OCI-LY1 (cell line): ENCODE measurements around the gene GSTM1.

Source experiments
- H2AFZ ChIP-seq: fragments of 200-600 bp; sonication (generic), shearing (Covaris generic); 2 replicates; pipeline ENCODE4 v1.6.0; 2014; ENCODE audit warnings: antibody characterized with exemption, mild to moderate bottlenecking, low read length
- H3F3A ChIP-seq: fragments of 200-600 bp; sonication (generic), shearing (Covaris generic); 2 replicates; pipeline ENCODE4 v1.6.0; 2014; ENCODE audit warnings: mild to moderate bottlenecking, antibody characterized with exemption, low read length, moderate library complexity; ENCODE audit not compliant: insufficient read depth
- H3K27ac ChIP-seq: fragments of 200-600 bp; sonication (generic); 2 replicates; pipeline ENCODE4 v1.5.1; 2014; ENCODE audit warnings: low read length, mixed run types, mild to moderate bottlenecking, low read depth; ENCODE audit not compliant: poor library complexity, severe bottlenecking
- H3K27me3 ChIP-seq: fragments of 200-600 bp; sonication (generic); 2 replicates; pipeline ENCODE4 v1.6.0; 2014; ENCODE audit warnings: antibody characterized with exemption, mild to moderate bottlenecking, low read length, moderate library complexity; ENCODE audit not compliant: insufficient read depth
- H3K36me3 ChIP-seq: fragments of 200-600 bp; sonication (generic); 2 replicates; pipeline ENCODE4 v1.6.1; 2014; ENCODE audit warnings: mild to moderate bottlenecking, antibody characterized with exemption, low read length, moderate library complexity, mixed read lengths; ENCODE audit not compliant: insufficient read depth
- H3K4me1 ChIP-seq: fragments of 200-600 bp; sonication (generic); 2 replicates; pipeline ENCODE4 v1.5.1; 2014; ENCODE audit warnings: mild to moderate bottlenecking, low read length, moderate library complexity; ENCODE audit not compliant: insufficient read depth, severe bottlenecking
- H3K4me2 ChIP-seq: fragments of 200-600 bp; sonication (generic), shearing (Covaris generic); 2 replicates; pipeline ENCODE4 v1.6.1; 2014; ENCODE audit warnings: low read length
- H3K4me3 ChIP-seq: fragments of 200-600 bp; sonication (generic); 2 replicates; pipeline ENCODE4 v1.5.1; 2014; ENCODE audit warnings: low read length, low read depth, mild to moderate bottlenecking, mixed read lengths; ENCODE audit not compliant: poor library complexity, severe bottlenecking
- H3K79me2 ChIP-seq: fragments of 200-600 bp; shearing (Covaris generic); 2 replicates; pipeline ENCODE4 v1.6.1; 2016; ENCODE audit warnings: mixed run types, low read length, mixed read lengths; ENCODE audit not compliant: insufficient read depth
- H3K9ac ChIP-seq: fragments of 200-600 bp; sonication (generic), shearing (Covaris generic); 2 replicates; pipeline ENCODE4 v1.6.1; 2014; ENCODE audit warnings: mild to moderate bottlenecking, low read length, mixed read lengths
- H3K9me2 ChIP-seq: fragments of 200-600 bp; sonication (generic), shearing (Covaris generic); 2 replicates; pipeline ENCODE4 v1.6.1; 2014; ENCODE audit warnings: low read depth, mild to moderate bottlenecking, low read length, mixed read lengths
- H3K9me3 ChIP-seq: fragments of 200-600 bp; shearing (Covaris generic); 2 replicates; pipeline ENCODE4 v1.6.1; 2014; ENCODE audit warnings: low read length, mixed read lengths
- H4K20me1 ChIP-seq: fragments of 200-600 bp; sonication (generic), shearing (Covaris generic); 2 replicates; pipeline ENCODE4 v1.6.0; 2016; ENCODE audit warnings: mild to moderate bottlenecking, low read length; ENCODE audit not compliant: insufficient read depth
- EZH2 ChIP-seq: fragments of 200-600 bp; sonication (generic), shearing (Covaris generic); IDR thresholded peaks from 2 replicates; pipeline ENCODE4 v1.8.0; 2017; ENCODE audit warnings: borderline replicate concordance, mixed run types, mild to moderate bottlenecking, antibody characterized with exemption, low read length, moderate library complexity, mixed read lengths
- TF ChIP-seq, protein P1 (sequence below): fragments of 200-600 bp; sonication (generic), shearing (Covaris generic); IDR thresholded peaks from 2 replicates; pipeline ENCODE4 v1.5.1; 2017; ENCODE audit warnings: mild to moderate bottlenecking, antibody characterized with exemption, low read length, moderate library complexity, mixed read lengths

GSTM1 gene

DNA sequence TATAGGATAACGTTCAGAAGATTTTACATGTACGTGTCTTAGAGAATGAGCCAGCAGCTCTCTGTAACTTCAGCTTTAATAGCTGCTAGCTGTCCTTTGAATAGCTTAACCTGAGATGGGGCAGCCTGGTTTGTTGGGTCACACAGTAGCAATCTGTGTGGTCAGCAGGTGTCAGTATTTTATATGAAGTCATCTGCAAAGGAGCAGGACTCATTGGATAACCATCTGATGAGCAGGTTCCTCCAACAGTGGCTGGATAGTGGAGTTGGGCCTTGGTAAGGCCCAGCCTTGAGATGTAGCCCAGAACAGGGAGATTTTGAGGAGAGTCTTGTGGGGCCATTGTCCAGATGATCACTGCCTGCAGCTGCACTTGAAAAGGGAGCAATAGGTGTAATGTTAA, 30.9 kb downstream of the GSTM1 start:
- no peaks in the 10 kb centered on the region for H3K4me1 ChIP-seq
- H3F3A ChIP-seq: no peaks in the 10 kb centered on the region
- H3K9me2 ChIP-seq: no peaks in the 10 kb centered on the region
- H3K9ac ChIP-seq: no peak overlapping the region
- TF ChIP-seq EZH2: no peak
- TF ChIP-seq, protein P1, sequence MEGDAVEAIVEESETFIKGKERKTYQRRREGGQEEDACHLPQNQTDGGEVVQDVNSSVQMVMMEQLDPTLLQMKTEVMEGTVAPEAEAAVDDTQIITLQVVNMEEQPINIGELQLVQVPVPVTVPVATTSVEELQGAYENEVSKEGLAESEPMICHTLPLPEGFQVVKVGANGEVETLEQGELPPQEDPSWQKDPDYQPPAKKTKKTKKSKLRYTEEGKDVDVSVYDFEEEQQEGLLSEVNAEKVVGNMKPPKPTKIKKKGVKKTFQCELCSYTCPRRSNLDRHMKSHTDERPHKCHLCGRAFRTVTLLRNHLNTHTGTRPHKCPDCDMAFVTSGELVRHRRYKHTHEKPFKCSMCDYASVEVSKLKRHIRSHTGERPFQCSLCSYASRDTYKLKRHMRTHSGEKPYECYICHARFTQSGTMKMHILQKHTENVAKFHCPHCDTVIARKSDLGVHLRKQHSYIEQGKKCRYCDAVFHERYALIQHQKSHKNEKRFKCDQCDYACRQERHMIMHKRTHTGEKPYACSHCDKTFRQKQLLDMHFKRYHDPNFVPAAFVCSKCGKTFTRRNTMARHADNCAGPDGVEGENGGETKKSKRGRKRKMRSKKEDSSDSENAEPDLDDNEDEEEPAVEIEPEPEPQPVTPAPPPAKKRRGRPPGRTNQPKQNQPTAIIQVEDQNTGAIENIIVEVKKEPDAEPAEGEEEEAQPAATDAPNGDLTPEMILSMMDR: no peak
- H3K9me3 ChIP-seq: no peaks in the 10 kb centered on the region
- no peaks in the 10 kb centered on the region for H3K36me3 ChIP-seq
- H3K27ac ChIP-seq: no peak overlapping the region
- peaks cover 6% of the 10 kb centered on the region; the same call in 1 of the 2 replicates for H3K27me3 ChIP-seq
- H3K4me3 ChIP-seq: no peak overlapping the region
- no peak overlapping the region for H2AFZ ChIP-seq
- H4K20me1 ChIP-seq: no peaks in the 10 kb centered on the region
- no peak overlapping the region for H3K4me2 ChIP-seq
- no peaks in the 10 kb centered on the region for H3K79me2 ChIP-seq

DNA sequence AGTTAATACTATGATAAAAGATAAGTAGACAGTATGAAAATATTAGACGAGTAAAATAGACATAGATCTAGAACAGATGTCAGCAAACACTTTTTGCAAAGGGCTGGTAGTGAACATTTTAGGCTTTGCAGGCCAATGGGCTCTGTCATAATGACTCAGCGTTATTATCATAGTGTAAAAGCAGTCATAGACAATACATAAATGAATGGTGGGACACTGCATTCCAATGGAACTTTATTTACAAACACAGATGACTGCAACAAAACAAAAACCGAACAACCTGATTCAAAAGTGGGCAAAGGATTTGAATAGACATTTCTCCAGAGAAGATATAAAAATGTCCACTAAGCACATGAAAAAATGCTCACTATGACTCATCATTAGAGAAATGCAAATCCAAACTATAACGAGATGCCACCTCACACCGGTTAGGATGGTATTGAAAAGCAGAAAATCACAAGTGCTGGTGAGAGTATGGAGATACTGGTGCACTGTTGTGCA, 31.8 kb downstream of the GSTM1 start:
- H3K9me3 ChIP-seq: no peaks in the 10 kb centered on the region
- H3K27ac ChIP-seq: no peak overlapping the region
- no peaks in the 10 kb centered on the region for H3K79me2 ChIP-seq
- no peak overlapping the region for H3K9ac ChIP-seq
- H3K4me3 ChIP-seq: no peak overlapping the region
- peaks cover 6% of the 10 kb centered on the region; the same call in 1 of the 2 replicates for H3K27me3 ChIP-seq
- no peaks in the 10 kb centered on the region for H4K20me1 ChIP-seq
- H3K4me2 ChIP-seq: no peak overlapping the region
- H3K4me1 ChIP-seq: no peaks in the 10 kb centered on the region
- H3F3A ChIP-seq: no peaks in the 10 kb centered on the region
- TF ChIP-seq EZH2: no peak
- TF ChIP-seq, protein P1: no peak
- H2AFZ ChIP-seq: no peak overlapping the region
- H3K36me3 ChIP-seq: no peaks in the 10 kb centered on the region
- no peaks in the 10 kb centered on the region for H3K9me2 ChIP-seq

DNA sequence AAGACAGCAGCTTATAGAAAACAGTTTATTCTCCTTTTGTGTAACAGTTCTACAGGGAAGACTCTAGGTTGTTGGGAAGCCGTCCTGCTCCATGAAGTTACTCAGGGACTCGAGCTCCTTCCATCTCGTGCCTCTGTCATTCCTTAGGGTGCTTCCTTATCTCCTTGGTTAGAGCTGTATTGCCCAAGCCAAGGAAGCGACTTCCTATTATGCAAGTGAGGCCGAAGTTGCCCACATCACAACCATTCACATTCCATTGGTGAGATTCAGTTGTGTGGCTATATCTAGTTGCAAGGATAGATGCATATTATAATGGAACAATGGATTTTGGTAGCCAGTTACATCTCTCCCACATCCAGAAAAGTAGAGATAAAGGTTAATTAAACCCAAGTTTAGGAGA, 33.4 kb downstream of the GSTM1 start:
- no peaks in the 10 kb centered on the region for H3K9me2 ChIP-seq
- H4K20me1 ChIP-seq: no peaks in the 10 kb centered on the region
- TF ChIP-seq, protein P1: no peak
- TF ChIP-seq EZH2: no peak
- H3K79me2 ChIP-seq: no peaks in the 10 kb centered on the region
- no peak overlapping the region for H2AFZ ChIP-seq
- no peak overlapping the region for H3K4me2 ChIP-seq
- H3K27me3 ChIP-seq: peaks cover 6% of the 10 kb centered on the region; the same call in 1 of the 2 replicates
- no peaks in the 10 kb centered on the region for H3K9me3 ChIP-seq
- no peak overlapping the region for H3K4me3 ChIP-seq
- H3K27ac ChIP-seq: no peak overlapping the region
- no peak overlapping the region for H3K9ac ChIP-seq
- no peaks in the 10 kb centered on the region for H3K4me1 ChIP-seq
- H3F3A ChIP-seq: no peaks in the 10 kb centered on the region
- H3K36me3 ChIP-seq: no peaks in the 10 kb centered on the region
